Stimulated activated CD4-positive, alpha-beta T cell treated with anti-CD3 and anti-CD28 coated beads, Interleukin-2, amount 100 ng/mL, for 24 hours (primary cell): ENCODE results near the gene CXXC5.

ENCODE experiments used
- DNase-seq, 2 donors: peaks; one replicate each; pipeline ENCODE4 v3.0.0-alpha.2; 2020

Gene CXXC5

DNA sequence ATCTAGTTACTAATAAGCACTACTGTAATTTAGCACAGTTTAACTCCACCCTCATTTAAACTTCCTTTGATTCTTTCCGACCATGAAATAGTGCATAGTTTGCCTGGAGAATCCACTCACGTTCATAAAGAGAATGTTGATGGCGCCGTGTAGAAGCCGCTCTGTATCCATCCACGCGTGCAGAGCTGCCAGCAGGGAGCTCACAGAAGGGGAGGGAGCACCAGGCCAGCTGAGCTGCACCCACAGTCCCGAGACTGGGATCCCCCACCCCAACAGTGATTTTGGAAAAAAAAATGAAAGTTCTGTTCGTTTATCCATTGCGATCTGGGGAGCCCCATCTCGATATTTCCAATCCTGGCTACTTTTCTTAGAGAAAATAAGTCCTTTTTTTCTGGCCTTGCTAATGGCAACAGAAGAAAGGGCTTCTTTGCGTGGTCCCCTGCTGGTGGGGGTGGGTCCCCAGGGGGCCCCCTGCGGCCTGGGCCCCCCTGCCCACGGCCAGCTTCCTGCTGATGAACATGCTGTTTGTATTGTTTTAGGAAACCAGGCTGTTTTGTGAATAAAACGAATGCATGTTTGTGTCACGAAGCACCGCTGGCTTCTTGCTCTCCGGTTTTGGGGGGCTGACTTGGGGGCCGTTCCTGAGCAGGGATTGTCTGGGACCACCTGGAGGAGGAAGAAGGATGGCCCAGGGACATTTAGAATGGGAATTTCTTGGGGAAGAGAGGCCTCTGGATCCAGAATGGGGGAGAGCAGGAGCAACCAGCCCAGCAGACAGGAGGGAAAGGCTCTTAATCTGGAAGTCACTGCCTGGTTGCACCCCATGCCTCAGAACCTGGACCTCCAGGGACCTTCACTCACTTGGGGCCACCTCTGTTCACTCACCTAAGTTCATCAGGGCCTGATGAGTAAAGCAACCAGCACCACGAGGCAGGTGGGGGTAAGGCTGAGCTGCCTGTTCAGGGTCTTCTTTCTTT, 35.4 kb downstream of the CXXC5 start:
- no peak for DNase-seq

DNA sequence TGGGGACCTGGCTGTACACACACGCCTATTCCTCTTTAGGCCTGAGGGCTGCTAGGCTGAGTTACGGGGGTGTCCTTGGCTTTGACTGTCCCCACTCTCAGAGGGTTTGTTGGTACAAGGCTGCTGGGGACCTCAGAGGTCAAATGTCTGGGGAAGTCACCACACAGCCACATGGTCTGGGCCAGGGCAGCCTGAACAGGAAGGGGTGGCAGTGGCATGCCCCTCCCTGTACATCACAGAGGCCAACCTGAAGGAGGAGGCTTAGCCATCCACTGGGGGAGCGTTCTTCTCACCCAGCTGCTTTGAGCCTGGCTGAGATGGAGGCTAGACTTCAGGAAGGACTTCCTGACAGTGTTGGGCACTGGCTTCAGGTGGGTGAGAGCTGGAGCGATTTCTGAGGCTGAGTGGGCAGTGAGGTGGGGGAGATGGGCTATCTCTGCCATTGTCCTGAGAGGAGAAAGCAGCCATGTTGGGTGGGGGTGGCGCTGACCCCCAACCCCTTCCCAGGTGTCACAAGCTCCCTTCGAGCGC, 36.3 kb downstream of the CXXC5 start:
- no peak for DNase-seq

DNA sequence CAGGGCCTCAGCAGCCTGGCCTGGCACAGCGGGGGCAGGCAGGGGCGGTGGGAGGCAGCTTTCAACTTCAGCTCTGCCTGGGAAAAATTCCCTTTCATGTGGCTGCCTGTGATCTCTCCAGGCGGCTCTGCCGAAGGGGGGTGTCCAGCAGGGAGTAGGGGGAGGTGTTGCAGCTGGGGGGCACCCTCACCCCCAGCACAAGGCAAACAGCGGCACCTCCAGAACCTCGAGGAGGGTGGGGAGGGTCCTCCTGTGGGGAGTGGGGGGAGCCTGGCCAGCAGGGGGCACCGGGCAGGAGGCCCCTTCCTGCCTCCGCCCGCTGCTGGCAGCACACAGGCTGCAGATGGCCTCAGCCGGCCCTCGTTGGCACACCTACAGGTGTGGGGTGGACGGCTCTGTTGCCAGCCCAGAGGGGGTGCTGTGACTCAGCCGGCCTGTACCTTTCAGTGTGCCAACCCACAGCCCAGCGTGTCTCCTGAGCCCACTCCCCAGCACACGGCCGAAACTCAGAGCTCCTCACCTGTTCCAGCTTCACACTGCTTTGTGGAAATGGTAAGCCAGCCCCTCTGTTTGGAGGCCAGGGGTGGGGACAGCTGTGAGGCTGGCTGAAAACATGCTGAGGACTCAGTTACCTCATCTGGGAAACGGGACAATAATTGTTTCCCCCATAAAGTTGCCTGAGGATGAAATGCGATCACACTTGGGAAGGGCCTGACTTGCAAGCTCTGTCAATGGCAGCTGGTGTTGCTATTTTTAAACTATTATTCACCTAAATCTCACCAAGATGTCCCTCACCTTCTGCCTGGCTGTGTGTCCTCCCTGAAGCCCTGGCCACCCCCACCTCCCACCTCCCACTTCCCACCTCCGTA, 37.0 kb downstream of the CXXC5 start:
- no peak for DNase-seq

DNA sequence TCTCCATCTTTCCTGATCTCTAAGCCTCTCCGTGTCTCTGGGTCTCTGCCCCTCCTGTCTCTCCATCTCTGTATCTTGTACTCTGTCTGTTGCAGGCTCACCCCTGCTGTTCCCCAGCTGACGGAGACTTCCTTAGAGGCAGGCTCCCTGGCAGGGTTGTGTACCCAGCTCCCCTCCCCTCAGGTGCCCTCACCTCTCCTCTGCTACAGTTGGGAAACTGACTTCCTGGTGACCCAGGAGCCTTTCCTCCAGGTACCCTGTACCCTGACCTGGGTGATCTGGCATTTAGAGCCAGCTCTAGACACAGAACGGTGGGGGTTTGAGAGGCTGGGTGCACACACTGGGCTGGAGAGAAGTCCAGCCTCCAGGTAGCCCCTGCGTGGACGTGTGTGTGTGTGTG, 37.7 kb downstream of the CXXC5 start:
- no peak for DNase-seq

DNA sequence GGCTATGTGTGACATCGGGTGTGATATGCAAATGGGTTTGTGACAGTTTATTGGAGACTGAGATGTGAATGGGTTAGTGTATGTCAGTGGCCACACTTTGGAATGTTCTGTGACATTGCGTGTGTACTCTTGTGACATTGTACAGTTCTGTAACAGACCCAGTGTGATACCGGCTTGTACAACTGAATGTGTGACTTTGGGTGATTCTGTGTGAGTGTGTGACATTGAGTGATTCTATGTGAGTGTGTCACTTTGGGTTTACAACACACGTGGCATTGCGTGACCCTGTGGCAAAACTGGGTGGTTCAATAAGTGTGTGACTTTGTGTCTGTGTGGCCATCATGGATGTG, 38.2 kb downstream of the CXXC5 start:
- no peak for DNase-seq

DNA sequence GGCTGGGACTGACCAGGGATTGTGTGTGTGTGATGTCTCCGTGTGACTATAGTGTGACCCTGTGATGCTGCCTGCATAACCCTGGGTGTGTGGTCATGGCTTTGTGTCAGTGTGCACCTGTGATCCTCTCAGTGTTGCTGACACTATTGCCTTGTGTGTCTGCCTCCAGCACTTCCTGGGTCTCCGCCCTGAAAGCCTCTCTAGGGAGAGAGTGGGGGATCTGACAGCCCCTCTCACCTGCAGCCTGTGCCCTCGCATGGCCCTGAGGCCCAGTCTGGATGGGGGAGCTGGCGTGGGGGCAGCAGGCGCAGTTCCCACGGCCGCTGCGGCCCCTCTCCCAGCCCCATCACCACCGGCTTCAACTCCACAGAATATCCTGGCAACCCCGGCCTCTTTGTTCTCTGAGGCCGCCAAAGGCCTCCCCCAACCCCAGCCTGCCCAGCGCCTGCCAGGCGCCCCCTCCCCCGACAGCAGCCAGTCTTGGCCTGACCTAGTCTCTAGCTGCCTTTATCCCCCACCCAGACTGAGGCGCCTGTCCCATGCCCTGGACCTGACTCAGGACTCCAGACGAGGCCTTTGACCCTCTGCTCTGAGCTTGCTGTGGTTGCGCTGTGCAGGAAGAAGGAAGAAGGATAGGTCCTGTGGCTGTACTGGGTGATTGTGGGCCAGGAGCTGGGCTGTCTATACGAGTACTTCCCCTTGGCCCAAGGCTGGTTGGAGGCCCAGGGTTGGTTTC, 38.7 kb downstream of the CXXC5 start:
- DNase-seq = no peak

DNA sequence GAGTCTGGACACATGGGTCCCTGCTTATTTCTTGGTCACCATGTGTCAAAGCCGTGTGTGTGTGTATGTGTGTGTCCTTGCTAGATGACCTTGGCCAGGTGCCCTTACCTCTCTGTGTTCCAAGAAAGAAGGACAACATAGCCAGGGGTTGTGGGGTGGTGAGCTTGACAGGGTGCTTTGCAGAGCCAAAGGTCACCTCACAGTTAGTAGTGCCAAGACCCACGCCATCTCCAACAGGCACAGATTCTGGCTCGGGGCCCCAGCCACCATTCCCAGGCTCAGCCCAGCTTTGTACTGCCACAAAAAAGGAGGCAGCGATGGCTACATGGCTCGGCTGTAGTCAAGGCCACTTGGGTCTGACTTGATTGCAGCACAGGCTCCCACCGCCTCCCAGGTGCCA, 39.5 kb downstream of the CXXC5 start:
- DNase-seq = no peak

DNA sequence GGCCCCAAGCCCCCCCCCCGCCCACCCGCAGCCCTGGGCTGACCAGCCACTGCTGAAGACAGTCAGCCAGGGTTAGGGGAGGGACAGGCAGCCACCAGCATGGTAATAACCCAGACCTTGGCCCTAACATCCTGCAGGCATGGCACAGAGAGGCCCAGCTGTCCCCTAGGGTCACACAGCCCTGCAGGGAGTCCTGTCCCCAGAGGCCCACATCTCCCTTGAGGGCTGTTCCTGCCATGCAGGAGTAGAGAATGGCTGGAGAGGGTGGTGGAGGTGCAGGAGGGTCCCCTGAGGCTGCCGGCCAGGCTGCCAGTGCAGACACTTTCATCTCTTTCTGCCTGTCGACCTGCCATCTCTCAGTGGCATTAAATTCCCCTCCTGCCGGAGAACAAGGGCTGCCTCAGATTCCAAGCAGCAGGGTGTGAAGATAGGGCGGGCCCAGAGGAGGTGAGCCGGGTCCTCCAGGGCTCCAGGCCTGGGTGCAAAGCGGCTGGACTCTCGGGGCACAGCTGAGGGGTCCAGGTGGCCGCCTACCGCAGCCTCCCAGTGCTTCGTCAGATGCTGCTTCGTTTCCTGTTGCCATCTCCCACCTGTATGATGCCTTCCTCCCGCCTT, 40.0 kb downstream of the CXXC5 start:
- DNase-seq = no peak

DNA sequence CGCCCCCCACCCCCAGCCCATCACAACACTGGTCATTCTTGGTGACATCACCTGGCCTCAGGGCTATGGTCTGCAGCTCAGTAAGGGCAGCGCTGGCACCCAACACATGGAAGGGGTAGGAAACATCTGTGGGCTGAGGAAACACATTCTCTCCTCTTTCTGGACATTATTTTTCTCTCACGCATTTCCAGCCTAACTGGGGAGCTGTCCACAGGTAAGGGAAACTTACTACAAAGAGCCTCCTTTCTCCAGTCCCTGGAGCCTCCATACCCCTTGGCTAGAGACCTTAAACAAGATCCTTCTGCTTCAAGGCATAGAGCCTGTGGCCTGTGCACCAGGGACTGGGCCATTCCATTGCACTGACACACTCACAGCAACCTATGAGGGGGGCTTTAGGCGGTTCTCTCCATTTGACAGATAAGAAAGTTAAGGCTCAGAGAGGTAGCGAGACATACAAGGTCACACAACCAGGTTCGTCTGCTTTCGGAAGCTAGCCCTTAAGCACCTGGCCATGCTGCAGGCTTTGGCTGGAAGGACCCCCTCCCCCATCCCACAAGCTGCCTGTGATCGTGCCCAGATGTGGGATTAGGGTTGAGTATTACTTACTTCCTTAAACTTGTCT, 40.7 kb downstream of the CXXC5 start:
- no peak for DNase-seq

DNA sequence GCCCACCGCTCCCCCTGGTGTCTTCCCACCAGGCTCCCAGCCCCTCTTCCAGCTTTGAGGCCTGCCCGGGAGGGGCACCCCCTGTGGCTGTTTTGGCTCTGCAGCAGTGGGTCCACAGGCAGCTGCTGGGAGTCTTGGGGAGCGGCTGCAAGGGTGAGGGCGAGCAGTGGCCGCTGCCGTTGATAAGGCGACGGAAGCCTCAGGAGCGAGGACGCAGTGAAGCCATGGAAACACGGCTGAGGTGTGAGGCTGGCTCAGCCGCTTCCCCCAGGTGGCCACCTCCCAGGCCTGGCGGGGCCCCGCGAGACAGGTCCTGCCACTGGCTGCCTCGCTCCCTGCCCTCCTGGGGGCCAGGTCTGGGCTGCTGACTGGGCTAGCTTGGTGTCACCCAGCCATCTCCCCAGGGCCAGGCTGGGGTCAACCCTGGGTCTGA, 41.5 kb downstream of the CXXC5 start:
- DNase-seq = no peak

DNA sequence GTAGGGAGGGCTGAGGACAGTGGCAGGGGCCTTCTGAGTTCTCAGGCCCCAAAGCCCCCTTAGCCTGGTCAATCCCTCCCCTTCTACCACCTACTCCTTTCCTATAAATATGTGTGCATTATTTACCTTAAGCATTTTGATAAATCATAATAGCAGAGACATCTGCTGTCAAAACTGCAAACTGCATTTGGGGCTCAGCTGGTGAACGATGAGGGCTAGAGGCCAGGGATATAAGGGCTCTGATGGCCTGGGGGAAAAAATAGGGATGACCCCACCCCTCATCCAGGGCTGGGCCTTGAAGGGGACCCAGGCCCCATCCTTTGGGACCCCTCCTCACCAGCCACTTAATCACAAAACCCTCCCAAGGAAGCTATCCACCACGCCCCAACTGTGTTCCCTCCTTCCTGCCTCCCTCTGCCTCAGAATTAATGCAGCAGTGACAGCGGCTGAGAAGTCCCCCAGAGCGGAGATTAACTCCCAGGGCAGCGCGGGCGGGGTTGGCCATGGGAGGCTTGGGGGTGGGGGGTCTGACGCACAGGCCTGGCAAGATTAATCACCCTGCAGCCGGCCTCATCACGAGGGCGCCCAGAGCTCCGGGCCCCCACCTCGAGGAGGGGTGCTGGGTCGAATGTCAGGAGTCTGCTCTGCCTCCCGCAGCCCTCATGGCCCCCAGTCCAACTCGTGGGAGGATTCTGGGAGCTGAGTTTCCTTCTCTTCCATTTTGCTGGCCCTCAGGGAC, 42.1 kb downstream of the CXXC5 start:
- DNase-seq = no peak

DNA sequence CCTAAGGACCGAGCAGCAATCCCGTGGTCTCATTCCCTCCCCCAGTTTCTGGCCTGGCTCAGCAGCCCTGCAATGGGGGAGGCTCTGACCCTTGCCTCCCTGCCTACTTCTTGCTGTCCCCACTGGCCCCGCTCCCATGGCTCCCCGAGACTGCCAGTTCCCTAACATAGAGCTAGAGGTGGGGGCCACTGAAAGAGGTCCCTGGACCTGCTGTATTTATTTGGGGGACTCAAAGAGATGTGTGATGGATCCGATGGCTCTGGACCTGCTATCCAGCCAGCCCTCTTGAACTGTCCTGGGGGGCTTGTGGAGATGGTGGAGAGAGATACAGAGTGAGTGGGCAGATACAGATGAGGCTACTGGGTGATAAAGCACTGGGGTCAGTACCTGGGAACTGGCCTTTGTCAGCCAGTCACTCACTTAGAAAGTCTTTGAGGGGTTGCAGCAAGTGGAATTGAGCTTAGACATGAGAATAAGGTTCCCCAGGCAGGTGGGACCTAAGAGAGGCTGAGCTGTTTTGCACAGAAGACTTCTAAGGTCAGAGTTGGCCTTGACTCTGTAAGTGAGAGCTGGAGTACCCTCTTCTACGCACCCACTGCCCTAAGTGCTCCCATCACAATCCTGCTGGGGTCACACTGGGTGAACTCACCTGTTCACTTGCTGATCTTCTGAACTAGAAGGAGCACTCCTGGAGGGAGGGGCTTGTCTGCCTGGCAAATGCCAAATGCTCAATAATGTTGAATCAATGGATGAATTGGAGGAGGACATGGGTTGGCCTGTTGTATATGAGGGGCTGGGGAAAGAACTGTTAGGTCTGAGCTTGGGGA, 42.9 kb downstream of the CXXC5 start:
- DNase-seq = no peak

DNA sequence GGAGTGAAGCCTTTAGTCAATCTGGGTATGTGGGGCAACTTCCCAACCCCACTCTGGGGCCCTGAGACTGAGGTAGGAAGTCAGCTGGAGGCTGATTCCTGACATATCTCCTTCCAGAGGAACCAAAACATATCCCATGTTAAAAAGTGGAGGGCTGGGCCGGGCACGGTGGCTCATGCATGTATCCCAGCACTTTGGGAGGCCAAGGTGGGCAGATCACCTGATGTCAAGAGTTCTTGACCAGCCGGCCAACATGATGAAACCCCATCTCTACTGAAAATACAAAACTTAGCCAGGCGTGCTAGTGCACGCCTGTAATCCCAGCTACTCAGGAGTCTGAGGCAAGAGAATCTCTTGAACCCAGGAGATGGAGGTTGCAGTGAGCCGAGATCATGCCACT, 44.0 kb downstream of the CXXC5 start:
- DNase-seq = no peak

DNA sequence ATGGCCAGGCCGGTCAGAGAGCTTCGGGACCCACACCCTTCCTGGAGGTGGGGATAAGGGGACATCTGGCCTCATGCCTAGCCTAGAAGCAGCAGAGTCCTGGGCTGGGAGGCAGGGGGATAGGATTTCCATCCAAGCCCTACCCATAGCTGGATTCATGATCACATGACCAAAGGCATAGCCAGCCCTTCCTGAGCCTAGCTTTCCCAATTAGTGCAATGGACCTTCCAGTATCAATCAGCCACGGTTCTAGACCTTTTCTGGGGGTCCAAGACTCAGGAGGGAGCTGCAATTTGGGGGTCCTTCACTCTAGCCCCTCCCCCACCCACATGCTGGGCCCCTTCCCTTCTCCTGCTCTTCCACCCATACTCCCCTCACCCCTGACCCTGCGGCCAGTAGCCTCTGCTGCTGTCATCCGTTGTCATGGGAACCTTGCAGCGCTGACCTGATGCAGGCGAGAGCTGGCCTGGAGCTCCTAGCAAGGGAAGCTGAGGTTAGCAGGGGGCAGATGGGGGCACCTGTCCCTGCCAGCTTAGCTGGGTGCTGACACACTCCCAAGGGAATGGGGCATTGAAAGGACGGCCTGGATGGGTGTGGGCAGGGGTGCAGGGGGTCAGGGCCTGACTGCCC, 44.6 kb downstream of the CXXC5 start:
- DNase-seq = no peak

DNA sequence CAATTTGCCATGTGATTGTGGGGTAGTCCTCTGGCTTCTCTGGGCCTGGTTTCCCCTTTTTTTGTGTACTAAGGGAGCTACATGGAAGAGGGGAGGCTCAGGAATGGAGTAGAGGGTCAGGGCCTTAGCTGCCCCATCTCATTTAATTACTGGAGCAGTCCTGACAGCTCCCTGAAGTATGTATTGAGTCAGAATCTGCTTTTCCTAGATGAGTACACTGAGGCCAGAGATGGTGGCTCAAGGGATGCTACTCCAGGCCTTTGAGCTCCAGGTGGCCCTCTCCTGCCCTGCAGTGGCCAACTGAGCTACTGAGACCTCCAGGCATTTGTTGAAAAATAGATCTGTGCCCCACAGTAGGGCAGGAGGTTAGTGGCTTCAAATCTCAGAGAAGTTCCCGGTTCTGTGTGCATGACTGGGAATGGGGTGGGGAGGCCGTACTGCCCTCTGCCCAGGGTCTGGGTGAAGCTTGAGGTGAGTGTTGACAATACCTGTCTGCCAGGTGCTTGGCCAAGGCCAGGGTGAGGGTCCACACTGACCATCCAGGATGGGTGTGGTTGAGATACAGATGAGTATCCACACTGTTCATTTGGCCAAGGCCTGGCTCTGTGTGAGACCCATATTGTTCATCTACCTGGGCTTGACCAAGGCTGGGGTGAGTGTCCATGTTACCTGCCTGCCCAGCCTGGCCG, 45.7 kb downstream of the CXXC5 start:
- no peak for DNase-seq

DNA sequence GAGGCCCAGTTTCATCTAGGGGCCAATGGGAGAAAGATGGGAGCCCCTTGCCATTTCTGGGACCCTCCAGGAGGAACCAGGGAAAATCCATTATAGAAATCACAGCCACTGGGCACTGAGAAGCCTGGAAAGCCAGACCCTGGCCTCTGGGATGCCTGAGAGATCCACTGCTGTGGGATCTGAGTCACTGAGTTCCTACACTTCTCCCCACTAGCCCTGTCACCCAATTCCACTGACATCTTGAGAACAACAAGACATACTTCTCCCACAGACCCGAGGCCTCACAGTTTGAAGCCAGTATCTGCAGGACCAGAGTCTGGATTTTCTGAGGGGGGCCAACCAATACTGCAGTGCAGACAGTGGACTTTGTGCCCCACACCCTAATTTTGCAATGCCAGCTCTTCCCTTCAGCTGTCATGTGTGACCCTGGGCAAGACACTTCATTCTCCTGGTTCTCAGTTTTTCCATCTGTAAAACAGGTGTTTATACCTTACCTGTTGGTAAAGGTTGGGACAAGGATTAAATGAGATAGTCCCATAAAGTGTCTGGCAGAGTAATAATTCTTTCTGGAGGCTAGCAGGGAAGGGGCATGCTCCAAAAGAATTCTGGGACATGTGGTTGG, 46.5 kb downstream of the CXXC5 start:
- DNase-seq = no peak

DNA sequence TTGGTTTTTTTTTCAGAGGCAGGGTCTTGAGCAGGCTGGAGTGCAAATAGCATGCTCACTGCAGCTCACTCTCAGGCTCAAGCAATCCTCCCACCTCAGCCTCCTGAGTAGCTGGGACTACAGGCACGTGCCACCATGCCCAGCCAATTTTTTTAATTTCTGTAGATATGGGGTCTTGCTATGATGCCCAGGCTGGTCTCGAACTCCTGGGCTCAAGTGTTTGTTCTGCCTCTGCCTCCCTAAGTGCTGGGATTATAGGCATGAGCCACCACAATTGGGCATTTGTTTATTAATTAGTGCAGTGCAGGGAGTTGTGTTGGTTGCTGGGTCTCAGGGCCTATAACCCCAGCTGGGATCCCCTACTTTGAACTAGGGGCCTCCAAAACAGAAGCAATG, 47.0 kb downstream of the CXXC5 start:
- DNase-seq = no peak

DNA sequence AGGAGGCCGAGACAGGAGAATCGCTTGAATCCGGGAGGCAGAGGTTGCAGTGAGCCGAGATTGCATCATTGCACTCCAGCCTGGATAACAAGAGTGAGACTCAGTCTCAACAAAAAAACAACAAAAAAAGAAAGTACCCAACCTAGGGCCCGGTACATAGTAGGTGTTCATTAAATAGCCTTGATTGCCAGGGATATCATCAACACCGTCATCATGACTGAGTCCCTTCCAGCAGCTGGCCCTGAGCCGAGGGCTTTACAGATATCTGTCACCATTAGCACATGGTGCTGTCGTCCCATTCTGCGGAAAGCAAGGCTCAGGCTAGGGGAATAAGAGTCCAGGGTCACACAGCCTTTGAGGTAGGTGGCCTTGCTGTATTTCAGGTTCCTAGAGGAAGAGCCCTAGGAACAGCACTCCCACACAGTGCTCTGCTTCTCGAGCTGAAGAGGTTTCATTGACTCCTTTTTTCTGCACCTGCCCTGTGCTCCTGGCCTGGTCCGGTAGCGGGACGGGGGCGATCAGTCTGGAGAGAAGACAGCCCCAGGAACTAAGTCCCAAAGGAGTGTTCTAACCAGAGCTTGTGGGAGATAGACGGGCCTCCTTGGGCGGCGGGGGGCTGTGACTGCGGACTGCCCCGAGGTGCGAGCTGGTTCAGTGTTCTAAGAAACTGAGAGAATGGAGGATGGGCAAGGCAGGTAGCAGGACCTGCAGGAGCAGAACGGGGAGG, 48.2 kb downstream of the CXXC5 start:
- DNase-seq = no peak
